GM12801 (cell line): ENCODE measurements around the gene MARCHF11.

ENCODE experiments used
- TF ChIP-seq, protein P1 (sequence below): IDR thresholded peaks from one replicate; pipeline ENCODE4 v1.5.1; 2011; ENCODE audit warnings: control low read depth; ENCODE audit not compliant: insufficient read length; ENCODE audit errors: extremely low read depth

MARCHF11 gene

GRCh38 chr5:16143361-16144049 is 36.1 kb downstream of the MARCHF11 start:
- TF ChIP-seq, protein P1, sequence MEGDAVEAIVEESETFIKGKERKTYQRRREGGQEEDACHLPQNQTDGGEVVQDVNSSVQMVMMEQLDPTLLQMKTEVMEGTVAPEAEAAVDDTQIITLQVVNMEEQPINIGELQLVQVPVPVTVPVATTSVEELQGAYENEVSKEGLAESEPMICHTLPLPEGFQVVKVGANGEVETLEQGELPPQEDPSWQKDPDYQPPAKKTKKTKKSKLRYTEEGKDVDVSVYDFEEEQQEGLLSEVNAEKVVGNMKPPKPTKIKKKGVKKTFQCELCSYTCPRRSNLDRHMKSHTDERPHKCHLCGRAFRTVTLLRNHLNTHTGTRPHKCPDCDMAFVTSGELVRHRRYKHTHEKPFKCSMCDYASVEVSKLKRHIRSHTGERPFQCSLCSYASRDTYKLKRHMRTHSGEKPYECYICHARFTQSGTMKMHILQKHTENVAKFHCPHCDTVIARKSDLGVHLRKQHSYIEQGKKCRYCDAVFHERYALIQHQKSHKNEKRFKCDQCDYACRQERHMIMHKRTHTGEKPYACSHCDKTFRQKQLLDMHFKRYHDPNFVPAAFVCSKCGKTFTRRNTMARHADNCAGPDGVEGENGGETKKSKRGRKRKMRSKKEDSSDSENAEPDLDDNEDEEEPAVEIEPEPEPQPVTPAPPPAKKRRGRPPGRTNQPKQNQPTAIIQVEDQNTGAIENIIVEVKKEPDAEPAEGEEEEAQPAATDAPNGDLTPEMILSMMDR: no peak

GRCh38 chr5:16140944-16141343 is 38.6 kb downstream of the MARCHF11 start:
- TF ChIP-seq, protein P1: no peak

DNA sequence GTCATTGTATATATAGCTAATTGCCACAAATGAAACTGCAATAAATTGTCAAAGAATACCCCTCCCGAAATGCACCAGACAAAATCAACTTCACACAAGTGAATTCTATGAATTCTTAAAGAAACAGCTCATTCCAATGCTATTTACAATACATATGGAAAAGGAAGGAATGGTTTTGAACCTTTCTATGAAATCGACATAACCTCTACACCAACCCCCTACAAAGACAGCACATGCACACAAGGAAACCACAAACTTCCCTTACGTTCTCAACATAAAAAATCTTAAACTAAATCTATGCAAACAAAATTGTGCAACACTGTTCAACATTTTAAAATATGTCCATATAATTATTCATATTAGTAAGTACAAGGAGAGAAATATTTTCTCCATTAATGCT is 39.2 kb downstream of the MARCHF11 start:
- TF ChIP-seq, protein P1: no peak

GRCh38 chr5:16137177-16137576 is 42.4 kb downstream of the MARCHF11 start:
- TF ChIP-seq, protein P1: no peak

DNA sequence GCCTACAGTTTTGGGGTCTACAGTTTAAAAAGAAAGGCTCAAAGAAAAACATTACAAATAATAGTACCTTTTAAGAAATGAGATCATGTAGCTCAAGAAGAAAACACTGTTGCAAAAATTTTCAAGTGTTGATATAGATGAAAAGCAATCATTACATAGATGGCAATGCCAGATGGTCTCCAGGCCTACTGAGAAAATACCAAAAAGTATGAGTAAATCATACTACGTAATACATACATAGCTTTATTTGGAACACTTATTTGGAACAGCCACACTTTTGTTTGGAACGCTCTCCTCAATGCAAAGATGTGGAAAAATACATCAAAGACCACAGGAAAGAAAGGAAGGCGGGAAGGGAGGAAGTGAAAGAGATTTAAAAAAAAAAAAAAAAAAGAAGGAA is 44.1 kb downstream of the MARCHF11 start:
- TF ChIP-seq, protein P1: no peak

- TF ChIP-seq, protein P1: no peak
Measured at GRCh38 chr5:16135003-16135402, 44.6 kb downstream of the MARCHF11 start.

DNA sequence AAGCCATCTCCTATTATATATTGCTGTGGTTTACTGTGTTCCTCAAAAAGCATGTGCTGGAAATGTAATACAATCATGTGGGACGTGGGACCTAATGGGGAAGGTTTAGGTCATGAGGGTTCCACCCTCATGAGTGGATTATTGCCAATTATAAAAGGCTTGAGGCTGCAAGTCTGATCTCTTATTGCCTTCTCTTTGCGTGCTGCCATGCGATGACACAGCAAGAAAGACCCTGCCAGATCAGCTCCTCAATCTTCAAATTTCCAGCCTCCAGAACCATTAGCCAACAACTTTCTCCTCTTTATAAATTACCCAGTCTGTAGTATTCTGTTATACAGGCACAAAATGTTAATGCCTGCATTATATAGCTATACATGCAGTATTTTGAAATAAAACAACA is 45.4 kb downstream of the MARCHF11 start:
- TF ChIP-seq, protein P1: no peak
